Measurements from ENCODE around the gene ZNF469. TPM values are rescaled to one million over a fixed set of nuclear protein-coding genes. Genes with fewer than 3 reads are reported as not detected.

The ZNF469 gene
- total RNA-seq, 4 donors from 2014 or later = 0.24 to 0.55 (median 0.41) TPM

DNA sequence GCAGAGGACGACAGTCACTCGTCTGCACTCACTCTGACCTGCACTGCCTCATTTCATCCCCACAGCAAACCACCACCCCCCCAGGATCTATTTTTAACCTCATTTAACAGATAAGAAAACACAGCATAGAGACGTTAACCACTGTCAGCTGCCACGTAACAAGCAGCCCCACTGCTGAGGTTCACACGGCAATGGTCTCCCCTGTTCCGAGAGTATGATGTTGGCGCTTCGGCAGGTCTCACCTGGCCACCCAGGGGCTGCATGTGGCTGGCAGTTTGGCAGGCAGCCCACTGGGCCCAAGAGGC lies 16.1 kb downstream of the ZNF469 start:
- H3K27me3 ChIP-seq = no peaks in the 10 kb centered on the region
- no peak for DNase-seq (ENCODE audit: low spot score in 2 of 2)
- H3K9me3 ChIP-seq = no peaks in the 10 kb centered on the region
- WGBS = 80% methylated on average over 8 of the region's 8 CpGs
- no peak for TF ChIP-seq POLR2A (IDR thresholded peaks at IDR 0.05)
- TF ChIP-seq, protein P1, sequence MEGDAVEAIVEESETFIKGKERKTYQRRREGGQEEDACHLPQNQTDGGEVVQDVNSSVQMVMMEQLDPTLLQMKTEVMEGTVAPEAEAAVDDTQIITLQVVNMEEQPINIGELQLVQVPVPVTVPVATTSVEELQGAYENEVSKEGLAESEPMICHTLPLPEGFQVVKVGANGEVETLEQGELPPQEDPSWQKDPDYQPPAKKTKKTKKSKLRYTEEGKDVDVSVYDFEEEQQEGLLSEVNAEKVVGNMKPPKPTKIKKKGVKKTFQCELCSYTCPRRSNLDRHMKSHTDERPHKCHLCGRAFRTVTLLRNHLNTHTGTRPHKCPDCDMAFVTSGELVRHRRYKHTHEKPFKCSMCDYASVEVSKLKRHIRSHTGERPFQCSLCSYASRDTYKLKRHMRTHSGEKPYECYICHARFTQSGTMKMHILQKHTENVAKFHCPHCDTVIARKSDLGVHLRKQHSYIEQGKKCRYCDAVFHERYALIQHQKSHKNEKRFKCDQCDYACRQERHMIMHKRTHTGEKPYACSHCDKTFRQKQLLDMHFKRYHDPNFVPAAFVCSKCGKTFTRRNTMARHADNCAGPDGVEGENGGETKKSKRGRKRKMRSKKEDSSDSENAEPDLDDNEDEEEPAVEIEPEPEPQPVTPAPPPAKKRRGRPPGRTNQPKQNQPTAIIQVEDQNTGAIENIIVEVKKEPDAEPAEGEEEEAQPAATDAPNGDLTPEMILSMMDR (IDR thresholded peaks at IDR 0.05) = no peak
- TF ChIP-seq POLR2AphosphoS5 (IDR thresholded peaks at IDR 0.05) = no peak
- no peak for TF ChIP-seq EP300 (IDR thresholded peaks at IDR 0.05)
- H3K27ac ChIP-seq = no peak overlapping the region
- H3K4me3 ChIP-seq = no peak overlapping the region
- no peaks in the 10 kb centered on the region for H3K36me3 ChIP-seq
- H3K4me1 ChIP-seq = no peaks in the 10 kb centered on the region

DNA sequence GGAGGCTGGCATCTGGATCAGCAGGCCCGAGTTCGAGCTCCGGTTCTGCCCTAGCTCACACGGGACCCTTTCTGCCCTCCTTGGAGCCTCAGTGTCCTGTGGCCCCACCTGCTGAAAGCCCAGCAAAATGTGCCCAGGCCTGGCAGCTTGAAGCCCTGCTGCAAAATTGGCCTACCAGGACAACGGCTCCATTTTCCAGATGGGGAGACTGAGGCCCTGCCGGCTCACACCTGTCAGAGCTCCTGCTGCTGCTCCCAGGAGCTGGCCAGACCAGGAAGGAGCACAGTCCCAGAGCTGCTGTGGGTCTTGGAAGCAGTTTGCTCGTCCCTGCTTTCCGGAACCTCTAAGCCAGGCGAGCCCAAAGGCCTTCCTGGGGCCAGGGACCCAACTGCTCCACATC lies 17.4 kb downstream of the ZNF469 start:
- no peaks in the 10 kb centered on the region for H3K27me3 ChIP-seq
- H3K27ac ChIP-seq = no peak overlapping the region
- no peak for TF ChIP-seq POLR2A (IDR thresholded peaks at IDR 0.05)
- no peak for TF ChIP-seq POLR2AphosphoS5 (IDR thresholded peaks at IDR 0.05)
- no peak for TF ChIP-seq EP300 (IDR thresholded peaks at IDR 0.05)
- TF ChIP-seq, protein P1 (IDR thresholded peaks at IDR 0.05) = no peak
- no peaks in the 10 kb centered on the region for H3K9me3 ChIP-seq
- DNase-seq (ENCODE audit: low spot score in 2 of 2) = no peak
- no peaks in the 10 kb centered on the region for H3K36me3 ChIP-seq
- no peak overlapping the region for H3K4me3 ChIP-seq
- H3K4me1 ChIP-seq = peaks cover 2% of the 10 kb centered on the region
- WGBS = no CpG with 5 or more reads among the region's 9 CpGs

DNA sequence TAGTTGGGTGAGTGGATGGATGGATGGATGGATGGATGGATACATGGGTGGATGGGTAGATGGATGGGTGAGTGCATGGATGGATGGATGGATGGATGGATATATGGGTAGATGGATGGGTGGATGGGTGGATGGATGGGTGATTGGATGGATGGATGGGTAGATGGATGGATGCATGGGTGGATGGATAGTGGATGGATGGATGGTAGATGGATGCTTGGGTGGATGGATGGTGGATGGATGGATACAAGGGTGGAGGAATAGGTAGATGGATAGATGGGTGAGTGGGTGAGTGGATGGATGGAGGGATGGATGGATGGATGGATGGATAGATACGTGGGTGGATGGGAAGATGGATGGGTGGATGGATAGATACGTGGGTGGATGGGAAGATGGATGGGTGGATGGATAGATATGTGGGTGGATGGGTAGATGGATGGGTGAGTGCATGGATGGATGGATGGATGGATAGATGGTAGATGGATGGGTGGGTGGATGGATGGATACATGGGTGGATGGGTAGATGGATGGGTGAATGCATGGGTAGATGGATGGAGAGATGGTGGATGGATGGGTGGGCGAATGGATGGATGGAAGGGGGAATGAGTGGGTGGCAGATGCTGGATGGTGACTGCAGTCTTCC lies 19.0 kb downstream of the ZNF469 start:
- H3K4me3 ChIP-seq = no peak overlapping the region
- 57% methylated on average over 3 of the region's 3 CpGs for WGBS
- H3K27me3 ChIP-seq = peaks cover 6% of the 10 kb centered on the region
- no peaks in the 10 kb centered on the region for H3K36me3 ChIP-seq
- peaks cover 15% of the 10 kb centered on the region for H3K4me1 ChIP-seq
- H3K9me3 ChIP-seq = no peaks in the 10 kb centered on the region
- no peak for DNase-seq (ENCODE audit: low spot score in 2 of 2)
- TF ChIP-seq, protein P1 (IDR thresholded peaks at IDR 0.05) = no peak
- TF ChIP-seq POLR2A (IDR thresholded peaks at IDR 0.05) (no peak), POLR2AphosphoS5 (IDR thresholded peaks at IDR 0.05) (no peak), EP300 (IDR thresholded peaks at IDR 0.05) (no peak)
- H3K27ac ChIP-seq = no peak overlapping the region

DNA sequence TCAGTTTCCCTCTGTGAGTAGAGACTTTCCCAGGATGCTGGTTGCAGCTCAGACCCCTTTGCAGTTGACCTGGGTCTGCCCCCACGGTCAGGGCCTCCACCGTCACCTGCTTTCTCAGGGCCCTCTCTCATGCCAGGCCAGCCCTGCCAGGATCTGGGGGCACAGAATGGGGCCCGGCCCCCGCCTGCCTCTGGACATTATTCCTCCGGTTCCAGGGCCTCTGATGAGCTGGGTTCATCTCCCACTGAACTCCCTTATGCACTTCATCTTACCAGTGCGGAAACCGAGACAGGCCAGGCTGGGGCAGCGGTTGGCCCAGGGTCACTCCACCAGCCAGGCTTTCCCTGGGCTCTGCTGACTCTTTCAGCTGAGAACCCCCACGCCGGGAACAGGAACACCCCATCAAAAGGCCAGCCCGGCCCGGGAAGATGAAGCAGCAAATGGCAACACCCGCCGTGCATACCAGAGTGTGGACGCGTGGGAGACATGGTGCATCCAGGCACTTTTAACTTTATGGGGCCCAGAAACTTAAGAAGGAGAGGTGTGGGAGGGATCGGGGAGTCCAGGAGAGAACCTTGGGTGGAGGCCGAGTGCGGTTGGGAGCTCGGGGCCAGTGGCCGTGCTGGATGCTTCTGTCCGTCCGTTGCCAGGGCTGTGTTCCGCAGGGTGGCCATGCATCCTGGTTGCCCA lies 19.9 kb downstream of the ZNF469 start:
- H3K4me1 ChIP-seq = peaks cover 15% of the 10 kb centered on the region
- WGBS = 82% methylated on average over 24 of the region's 24 CpGs
- no peaks in the 10 kb centered on the region for H3K36me3 ChIP-seq
- no peaks in the 10 kb centered on the region for H3K9me3 ChIP-seq
- TF ChIP-seq, protein P1 (IDR thresholded peaks at IDR 0.05) = no peak
- no peak for TF ChIP-seq EP300 (IDR thresholded peaks at IDR 0.05)
- TF ChIP-seq POLR2A (IDR thresholded peaks at IDR 0.05) = no peak
- TF ChIP-seq POLR2AphosphoS5 (IDR thresholded peaks at IDR 0.05) = no peak
- H3K4me3 ChIP-seq = no peak overlapping the region
- DNase-seq (ENCODE audit: low spot score in 2 of 2) = no peak
- no peak overlapping the region for H3K27ac ChIP-seq
- H3K27me3 ChIP-seq = peaks cover 12% of the 10 kb centered on the region

DNA sequence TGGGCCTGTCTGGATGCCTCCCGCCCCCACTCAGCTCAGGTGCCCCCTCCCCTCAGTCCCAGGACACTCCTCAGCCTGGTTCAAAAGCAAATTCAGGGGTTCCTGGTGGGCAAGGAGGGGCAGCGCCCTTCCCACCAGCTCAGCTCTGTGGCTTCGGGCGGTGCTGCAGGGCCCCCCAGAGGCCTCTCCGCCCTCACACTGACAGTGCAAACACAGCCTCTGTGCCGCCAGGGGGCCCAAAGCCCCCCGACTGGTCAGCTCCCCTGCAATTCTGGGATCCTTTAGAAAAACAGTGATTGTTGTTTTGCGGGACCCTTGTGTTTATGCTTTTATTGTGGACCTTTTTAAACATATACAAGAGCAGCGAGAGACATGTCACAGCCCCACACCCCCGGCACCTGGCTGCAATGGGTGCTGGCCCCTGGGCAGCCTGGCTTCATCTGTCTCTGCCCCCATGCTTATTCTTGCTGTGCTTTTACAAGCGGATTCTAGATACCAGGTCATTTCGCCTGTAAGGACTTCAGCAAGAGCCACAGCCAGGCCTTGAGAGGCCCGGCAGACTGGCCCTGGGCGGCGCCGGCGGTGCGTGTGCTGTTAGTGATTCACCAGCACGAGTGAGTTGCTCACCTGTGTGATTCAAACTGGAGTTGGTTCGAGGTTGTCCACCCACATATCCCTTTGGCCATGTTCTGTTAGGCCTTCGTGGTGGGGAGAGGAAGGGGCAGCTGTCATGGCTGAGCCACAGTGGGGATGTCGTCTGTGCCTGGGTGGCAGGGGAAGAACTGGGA lies 21.2 kb downstream of the ZNF469 start:
- H3K4me3 ChIP-seq = no peak overlapping the region
- H3K27ac ChIP-seq = no peak overlapping the region
- no peak for DNase-seq (ENCODE audit: low spot score in 2 of 2)
- WGBS = 80% methylated on average over 22 of the region's 22 CpGs
- TF ChIP-seq EP300 (IDR thresholded peaks at IDR 0.05) = no peak
- TF ChIP-seq POLR2AphosphoS5 (IDR thresholded peaks at IDR 0.05) = no peak
- TF ChIP-seq POLR2A (IDR thresholded peaks at IDR 0.05) = no peak
- TF ChIP-seq, protein P1 (IDR thresholded peaks at IDR 0.05) = no peak
- no peaks in the 10 kb centered on the region for H3K9me3 ChIP-seq
- H3K4me1 ChIP-seq = peaks cover 15% of the 10 kb centered on the region
- no peaks in the 10 kb centered on the region for H3K36me3 ChIP-seq
- peaks cover 12% of the 10 kb centered on the region for H3K27me3 ChIP-seq

Measured in suprapubic skin (tissue), 4 donors.